HuH-7 (cell line): Measurements from ENCODE around the gene TEX261.

Experiments used
- DNase-seq: peaks from one replicate; pipeline ENCODE4 v3.0.0; 2011; ENCODE audit warnings: low spot score

The TEX261 gene

DNA sequence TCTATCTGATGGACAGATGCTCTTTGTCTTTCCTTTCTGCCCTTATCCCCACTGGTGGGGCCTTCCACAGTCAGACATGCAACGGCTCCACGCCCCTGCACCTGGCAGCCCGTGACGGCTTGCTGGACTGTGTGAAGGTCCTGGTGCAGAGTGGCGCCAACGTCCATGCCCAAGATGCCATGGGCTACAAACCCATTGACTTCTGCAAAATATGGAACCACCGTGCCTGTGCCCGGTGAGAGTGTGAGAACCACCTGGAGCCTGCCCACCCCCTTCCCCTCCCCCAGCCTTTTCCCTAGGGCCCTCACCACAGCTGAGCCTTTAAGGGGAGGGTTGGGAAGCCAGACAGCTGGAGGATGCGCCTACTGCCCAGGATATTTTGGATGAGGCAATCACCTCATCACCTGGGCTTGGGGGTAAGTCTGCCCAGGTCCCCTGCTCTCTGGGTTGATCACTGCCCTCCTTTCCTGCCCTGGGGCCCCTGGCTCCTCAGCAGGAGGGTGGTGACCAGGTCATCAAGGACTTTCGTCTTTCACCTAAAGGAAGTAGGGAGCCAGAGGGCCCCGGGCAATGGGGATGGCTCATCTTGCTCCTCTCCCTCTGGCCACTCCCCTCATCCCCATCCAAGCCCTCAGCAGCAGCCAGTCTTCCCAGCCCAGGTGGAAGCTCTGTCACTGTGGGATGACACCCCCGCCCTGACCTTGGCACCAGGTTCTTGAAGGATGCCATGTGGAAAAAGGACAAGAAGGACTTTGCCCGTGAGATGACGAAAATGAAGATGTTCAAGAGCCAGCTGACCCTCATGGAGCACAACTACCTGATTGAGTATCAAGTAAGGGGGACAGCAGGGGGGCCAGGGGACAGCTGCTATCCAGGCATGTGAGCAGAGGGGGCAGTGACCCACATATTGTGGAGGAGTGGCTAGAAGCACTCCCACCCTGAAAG is 12.5 kb downstream of the TEX261 start:
- no peak for DNase-seq

GRCh38 chr2:70981421-70981820 is 13.3 kb downstream of the TEX261 start:
- no peak for DNase-seq

- DNase-seq = no peak
Observed at GRCh38 chr2:70979626-70980025, 15.0 kb downstream of the TEX261 start.

- DNase-seq = no peak
Observed at GRCh38 chr2:70979180-70979488, 15.5 kb downstream of the TEX261 start.

DNA sequence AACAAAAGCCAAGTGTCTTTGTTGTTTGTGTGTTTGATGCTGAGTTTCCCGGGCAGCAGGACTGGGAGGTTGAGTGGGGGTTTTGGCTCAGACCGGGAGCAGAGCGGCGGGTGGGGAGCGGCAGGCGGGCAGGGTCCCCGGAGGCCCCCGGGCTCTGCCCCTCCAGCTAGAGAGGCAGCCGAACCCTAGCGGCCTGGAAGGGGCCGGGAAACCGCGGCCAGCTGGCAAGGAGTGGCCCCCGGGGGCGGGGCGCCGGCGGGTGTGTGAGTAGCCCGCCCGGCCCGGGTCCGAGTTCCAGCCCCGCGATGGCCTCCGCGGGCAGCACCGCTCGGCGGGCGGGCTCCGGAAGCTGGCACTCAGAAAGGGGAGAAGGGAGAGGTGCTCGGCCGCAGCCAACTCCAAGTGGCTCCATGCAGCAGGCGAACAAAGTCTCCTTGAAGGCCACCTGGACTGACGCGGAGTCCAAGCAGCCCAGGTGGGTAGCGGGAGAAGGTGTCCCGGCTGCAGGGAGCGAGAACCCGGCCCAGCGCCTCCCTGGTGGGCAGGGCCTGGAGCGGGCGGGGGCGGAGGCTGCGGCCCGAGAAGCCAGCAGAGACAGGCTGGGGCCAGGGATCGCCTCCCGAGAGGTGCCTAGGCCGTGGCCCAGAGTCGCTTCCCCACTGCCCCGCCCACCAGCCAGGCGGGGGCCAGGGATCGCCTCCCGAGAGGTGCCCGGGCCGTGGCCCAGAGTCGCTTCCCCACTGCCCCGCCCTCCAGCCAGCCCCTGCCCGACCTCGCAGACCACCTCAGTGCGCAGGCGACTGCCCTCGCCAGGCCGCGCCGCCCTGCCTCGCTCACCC is 16.1 kb downstream of the TEX261 start, which contains the start of gene ANKRD53:
ANKRD53 (plus strand) TSS at position 290 of the 839 bp plus-strand sequence; CDS start at position 306, 16 bp downstream.
- peak; percentile 67 for DNase-seq

DNA sequence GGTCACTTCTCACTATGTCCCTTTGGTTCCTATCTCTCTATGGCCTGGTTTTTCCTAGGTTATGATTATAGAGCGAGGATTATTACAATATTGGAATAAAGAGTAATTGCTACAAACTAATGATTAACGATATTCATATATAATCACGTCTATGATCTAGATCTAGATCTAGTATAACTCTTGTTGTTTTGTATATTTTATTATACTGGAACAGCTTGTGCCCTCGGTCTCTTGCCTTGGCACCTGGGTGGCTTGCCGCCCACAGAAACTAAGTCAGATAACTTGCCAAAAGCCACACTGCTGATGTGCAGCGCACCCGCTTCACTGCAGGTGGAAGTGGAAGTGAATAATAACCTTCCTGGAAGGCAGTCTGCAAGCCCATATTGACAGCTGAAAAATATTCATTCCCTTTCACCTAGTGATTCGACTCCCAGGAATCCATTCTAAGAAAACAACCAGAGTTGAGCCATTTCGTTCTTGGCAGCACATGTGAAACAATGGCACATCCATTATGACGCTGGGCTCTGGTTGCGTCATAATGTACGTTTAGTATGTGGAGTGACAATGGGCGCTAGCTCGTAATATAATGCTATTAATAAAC is 17.0 kb downstream of the TEX261 start:
- no peak for DNase-seq

GRCh38 chr2:70975237-70975636 is 19.4 kb downstream of the TEX261 start:
- no peak for DNase-seq

DNA sequence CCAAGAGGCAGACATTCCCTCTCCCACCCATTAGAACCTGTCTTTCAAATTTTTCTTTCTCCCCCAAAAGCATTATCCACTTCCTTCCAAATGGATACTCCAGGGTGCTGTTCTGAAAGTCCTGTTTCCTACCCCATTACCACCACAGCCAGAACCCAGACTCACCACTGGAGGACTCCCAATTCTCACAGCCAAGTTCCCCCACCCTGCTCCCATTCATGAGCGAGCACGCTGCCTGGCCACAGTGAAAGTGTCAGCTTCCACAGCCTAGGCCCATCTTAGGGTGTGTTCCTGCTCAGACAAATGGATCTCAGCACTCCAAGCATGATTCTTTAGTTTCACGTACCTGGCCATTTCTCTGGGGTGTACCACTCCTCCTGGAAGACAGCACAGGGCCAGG is 20.1 kb downstream of the TEX261 start:
- no peak for DNase-seq

DNA sequence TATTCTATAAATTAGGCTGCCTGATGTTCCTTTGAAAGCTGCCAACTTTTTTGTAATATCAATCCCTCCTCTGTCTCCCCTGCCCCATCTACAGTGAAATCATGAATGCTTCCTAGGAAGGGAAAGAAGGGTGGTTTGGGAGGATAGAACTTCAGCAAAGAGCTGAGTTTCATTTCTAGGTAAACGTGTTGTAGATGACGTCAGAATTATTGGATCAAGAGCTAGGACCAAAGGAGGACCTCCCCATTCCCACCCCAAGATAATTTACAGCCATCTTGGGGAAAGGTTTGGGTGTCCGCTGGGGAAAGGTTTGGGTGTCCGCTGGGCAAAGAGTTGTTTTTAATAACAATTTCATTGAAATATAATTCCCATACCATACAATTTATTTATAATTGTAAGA is 27.5 kb downstream of the TEX261 start:
- DNase-seq = no peak

- DNase-seq = no peak
Observed at GRCh38 chr2:70966681-70967080, 28.0 kb downstream of the TEX261 start.

DNA sequence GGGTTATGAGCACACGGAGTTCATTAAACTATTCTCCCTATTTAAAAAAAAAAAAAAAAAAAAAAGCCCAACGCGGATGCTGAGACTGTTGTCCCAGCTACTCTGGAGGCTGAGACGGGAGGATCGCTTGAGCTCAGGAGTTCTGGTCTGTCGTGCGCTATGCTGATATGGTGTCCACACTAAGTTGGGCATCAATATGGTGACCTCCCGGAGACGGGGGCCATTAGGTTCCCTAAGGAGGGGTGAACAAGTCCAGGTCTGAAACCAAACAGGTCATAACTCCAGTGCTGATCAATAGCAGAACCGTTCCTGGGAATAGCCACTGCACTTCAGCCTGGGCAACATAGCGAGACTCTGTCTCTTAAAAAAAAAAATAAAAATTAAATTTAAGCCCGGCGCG is 29.2 kb downstream of the TEX261 start:
- DNase-seq = no peak

- peak; percentile 56 for DNase-seq
Observed at GRCh38 chr2:70964596-70965386, 29.9 kb downstream of the TEX261 start.

GRCh38 chr2:70964133-70964532 is 30.5 kb downstream of the TEX261 start:
- no peak for DNase-seq

DNA sequence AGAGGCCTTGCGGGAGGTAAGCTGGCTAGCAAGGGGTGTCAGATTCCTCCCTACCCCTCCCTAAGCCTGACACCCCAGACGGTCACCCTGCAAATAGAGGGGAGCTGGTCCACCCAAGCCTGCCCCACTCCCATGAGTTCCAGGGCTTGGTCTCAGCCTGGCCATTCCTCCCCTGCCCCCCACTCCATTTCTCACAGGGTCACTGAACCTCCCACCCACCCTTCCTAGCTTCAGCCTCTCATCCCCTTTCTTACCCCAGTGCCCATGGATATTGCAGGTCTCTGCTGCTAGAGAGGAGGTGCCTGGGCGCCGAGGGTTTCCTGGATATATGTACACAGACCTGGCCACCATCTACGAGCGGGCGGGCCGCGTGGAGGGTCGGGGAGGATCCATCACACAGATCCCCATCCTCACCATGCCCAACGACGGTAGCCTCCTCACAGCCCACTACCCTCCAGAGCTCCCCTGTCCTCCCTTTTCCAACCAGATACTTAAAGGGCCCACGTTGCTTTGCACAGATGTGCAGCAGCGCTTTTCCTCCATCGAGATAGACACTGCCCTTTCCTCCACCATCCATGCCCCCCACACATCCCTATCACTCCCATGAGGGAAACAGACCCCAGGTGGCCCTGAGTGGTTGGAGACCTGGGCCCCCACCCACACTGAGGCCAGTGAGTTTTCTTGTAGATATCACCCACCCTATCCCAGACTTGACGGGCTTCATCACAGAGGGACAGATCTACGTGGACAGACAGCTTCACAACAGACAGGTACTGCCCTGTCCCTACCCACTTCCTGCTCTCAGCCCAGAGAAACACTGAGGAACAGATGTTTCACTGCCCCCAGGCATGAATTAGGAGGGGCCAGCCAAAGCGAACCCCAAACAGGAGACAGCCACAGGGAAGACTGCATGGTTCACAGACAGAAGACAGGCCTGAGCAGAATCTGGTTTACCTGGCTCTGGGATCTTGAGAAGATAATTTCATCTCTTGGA is 31.5 kb downstream of the TEX261 start:
- DNase-seq = no peak

DNA sequence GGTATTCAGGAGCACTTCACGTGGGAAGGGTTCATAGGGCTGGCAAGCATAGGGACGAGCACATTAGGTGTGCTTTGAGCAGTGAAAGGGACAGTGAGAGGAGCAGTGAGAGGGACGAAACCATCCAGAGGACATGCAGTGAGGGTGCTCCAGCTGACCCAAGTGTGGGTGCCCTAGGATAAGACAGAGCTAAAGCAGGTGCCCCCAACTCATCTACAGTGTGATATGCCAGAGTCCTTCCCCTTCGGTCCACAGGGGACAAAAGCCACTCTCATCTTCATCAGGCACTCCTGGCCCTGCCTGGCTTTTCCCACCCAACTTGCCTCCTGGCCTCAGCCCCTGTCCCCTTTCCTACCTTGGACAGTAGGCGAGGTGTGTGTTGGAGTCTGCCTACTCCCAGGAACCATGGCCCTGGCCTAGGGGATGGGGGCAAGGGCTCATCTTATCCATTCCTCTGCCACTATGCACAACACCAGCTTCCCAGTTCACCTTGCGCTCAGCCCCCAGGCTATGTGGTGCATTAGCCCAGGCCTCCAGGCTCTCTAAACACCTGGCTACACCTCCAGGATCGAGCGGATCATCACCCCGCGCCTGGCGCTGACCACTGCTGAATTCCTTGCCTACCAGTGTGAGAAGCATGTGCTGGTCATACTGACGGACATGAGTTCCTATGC is 32.3 kb downstream of the TEX261 start:
- DNase-seq = no peak

DNA sequence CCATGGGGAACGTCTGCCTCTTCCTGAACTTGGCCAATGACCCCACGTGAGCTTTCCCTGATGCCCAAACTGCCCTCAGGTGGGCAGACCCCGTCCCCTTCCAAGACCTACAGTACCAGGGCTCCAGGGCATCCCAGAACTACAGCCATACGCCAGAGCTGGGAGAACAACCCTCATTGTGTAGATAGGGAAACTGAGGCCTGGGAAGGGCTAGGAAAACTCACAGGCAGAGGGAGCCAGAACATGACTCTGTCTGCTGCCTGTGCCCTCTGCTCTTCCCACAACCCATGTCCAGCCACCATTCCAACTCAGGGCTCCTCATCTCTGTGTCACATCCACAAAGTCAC is 33.1 kb downstream of the TEX261 start:
- no peak for DNase-seq

- no peak for DNase-seq
Observed at GRCh38 chr2:70960833-70961647, 33.6 kb downstream of the TEX261 start.

- DNase-seq = no peak
Observed at GRCh38 chr2:70959851-70960832, 34.5 kb downstream of the TEX261 start.
